ENCODE data around the gene YIPF5. TPM values are rescaled to one million over a fixed set of nuclear protein-coding genes. Genes with fewer than 3 reads are reported as not detected.
A peak's percentile ranks its signal among the peaks of the same experiment; 100 is the strongest.

YIPF5 gene
- total RNA-seq, 6 donors from 2014 or later, result 9.4 to 45.2 (median 30.9) TPM

DNA sequence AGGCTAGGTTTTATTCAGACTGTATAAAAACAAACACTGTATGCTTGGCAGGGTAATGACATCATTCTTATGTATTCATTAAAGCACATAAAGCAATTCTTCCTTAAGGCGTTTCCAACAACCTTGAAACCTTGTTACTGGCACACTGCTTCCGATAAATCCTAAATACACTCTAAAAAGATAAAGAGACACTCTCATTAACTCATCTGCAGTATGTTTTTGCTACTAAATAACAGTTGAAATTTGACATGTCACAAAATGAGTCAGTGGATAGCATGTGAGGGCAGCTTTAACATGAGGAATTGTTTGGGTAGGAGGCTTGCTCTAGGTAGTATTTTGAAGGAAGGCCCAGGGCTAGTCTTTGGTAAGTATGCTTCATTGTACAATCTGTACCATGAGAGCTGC lies 13.7 kb downstream of the YIPF5 start:
- ATAC-seq (ENCODE audit: low FRiP score in 2 of 2) (no peak), DNase-seq (no peak)
- Histone ChIP-seq H3K4me1 (no peaks in the 10 kb centered on the region), H3K4me3 (no peak overlapping the region), H3K27ac (no peak overlapping the region), H3K36me3 (peaks cover 6 to 26% (median 21%) of the 10 kb centered on the region in 4 donors), H3K9me3 (no peaks in the 10 kb centered on the region), H3K27me3 (no peaks in the 10 kb centered on the region)
- no peak for TF ChIP-seq POLR2A (IDR thresholded peaks at IDR 0.05)
- no peak for TF ChIP-seq POLR2AphosphoS5 (IDR thresholded peaks at IDR 0.05)
- TF ChIP-seq, protein P1, sequence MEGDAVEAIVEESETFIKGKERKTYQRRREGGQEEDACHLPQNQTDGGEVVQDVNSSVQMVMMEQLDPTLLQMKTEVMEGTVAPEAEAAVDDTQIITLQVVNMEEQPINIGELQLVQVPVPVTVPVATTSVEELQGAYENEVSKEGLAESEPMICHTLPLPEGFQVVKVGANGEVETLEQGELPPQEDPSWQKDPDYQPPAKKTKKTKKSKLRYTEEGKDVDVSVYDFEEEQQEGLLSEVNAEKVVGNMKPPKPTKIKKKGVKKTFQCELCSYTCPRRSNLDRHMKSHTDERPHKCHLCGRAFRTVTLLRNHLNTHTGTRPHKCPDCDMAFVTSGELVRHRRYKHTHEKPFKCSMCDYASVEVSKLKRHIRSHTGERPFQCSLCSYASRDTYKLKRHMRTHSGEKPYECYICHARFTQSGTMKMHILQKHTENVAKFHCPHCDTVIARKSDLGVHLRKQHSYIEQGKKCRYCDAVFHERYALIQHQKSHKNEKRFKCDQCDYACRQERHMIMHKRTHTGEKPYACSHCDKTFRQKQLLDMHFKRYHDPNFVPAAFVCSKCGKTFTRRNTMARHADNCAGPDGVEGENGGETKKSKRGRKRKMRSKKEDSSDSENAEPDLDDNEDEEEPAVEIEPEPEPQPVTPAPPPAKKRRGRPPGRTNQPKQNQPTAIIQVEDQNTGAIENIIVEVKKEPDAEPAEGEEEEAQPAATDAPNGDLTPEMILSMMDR (IDR thresholded peaks at IDR 0.05), result no peak
- no peak for TF ChIP-seq EP300 (IDR thresholded peaks at IDR 0.05)
- WGBS, 2 donors, result 79 to 89% methylated on average over 2 of the region's 2 CpGs

DNA sequence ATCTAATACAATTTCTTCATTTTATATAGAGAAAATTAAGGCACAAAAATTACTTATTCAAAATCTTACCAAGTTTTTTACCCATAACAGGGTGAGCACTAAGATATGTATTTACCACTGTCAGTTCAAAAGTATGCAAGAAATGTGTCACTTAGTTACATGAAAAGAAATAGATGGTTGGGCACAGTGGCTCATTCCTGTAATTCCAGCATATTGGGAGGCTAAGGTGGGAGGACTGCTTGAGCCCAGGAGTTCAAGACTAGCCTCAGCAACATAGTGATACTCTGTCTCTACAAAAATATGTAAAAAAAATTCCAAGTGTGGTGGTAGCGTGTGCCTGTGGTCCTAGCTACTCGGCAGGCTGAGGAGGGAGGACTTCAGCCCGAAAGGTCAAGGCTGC lies 19.4 kb downstream of the YIPF5 start:
- Histone ChIP-seq H3K27me3 (no peaks in the 10 kb centered on the region), H3K9me3 (no peaks in the 10 kb centered on the region), H3K4me1 (no peaks in the 10 kb centered on the region), H3K36me3 (no peaks in the 10 kb centered on the region), H3K27ac (no peak overlapping the region), H3K4me3 (no peak overlapping the region)
- no peak for ATAC-seq (ENCODE audit: low FRiP score in 2 of 2)
- WGBS, 2 donors, result 91 to 92% methylated on average over 3 of the region's 3 CpGs
- TF ChIP-seq EP300 (IDR thresholded peaks at IDR 0.05) (no peak), POLR2A (IDR thresholded peaks at IDR 0.05) (no peak), POLR2AphosphoS5 (IDR thresholded peaks at IDR 0.05) (no peak)
- TF ChIP-seq, protein P1 (IDR thresholded peaks at IDR 0.05), result no peak
- no peak for DNase-seq

DNA sequence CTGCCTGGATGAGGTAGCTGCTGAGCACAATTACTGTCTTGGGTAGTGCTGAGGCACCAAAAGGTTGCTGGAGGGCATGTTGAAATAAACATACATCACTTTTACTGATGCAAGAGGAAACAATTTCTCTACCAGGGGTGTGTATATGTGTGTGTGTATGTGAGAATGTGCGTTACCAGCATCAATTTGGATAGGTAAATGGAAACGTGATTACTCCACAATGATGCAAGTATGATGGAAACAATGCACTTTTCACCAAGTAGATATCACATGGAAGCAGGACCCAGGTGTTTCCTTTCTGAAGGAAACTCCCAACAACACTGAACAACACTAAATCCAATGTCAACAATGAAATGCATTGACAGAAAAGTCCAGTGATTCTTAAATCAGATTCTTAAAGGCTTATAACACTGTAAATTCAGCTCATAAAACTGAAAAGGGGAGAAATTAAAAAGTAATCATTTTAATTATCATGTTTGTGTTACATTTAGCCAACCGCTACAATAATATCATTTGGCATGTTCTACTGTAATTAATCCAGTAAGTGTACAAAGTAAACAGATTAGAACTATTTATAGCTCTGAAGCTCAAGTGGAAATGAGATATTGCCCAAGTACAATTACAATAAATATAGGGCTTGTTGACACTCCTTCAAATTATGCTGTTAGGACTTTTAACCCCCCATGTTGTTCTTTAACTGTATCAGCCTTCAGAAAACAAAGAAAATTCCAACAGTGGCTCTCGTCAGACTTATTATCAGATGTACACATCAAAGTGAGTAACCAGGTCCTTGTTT lies 25.3 kb downstream of the YIPF5 start:
- Histone ChIP-seq H3K27ac (peak overlapping the region in 1 of 4 donors; percentile 34), H3K4me1 (peaks cover 3 to 12% (median 8%) of the 10 kb centered on the region in 4 donors), H3K4me3 (no peak overlapping the region), H3K27me3 (no peaks in the 10 kb centered on the region), H3K36me3 (no peaks in the 10 kb centered on the region), H3K9me3 (no peaks in the 10 kb centered on the region)
- TF ChIP-seq POLR2A (IDR thresholded peaks at IDR 0.05) (no peak), POLR2AphosphoS5 (IDR thresholded peaks at IDR 0.05) (no peak), EP300 (IDR thresholded peaks at IDR 0.05) (no peak)
- TF ChIP-seq, protein P1 (IDR thresholded peaks at IDR 0.05), result no peak
- WGBS, 2 donors, result 33 to 50% methylated on average over 4 of the region's 4 CpGs
- no peak for ATAC-seq (ENCODE audit: low FRiP score in 2 of 2)
- DNase-seq, result no peak

DNA sequence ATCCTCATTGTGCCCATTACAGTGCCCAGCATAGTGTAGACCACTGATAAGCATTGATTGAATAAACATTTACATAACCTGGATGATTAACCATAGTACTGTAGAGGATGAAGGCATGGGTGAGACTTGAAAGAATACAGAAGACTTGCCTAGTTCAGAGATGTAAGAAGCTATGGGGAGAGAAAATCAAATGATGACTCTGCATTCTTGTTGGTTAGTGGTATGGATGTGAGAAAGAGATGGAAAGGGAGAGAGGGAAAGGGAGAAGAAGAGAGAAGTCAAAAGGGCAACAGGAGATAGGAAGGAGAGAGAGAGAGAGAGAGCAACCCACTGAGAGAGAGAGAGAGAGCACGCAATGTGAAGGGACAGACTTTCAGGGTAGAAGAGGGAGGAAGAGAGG lies 26.8 kb downstream of the YIPF5 start:
- no peaks in the 10 kb centered on the region for H3K9me3 ChIP-seq
- WGBS, 2 donors, result 98 to 100% methylated on average over 1 of the region's 1 CpG
- TF ChIP-seq, protein P1 (IDR thresholded peaks at IDR 0.05), result no peak
- TF ChIP-seq POLR2AphosphoS5 (IDR thresholded peaks at IDR 0.05), result no peak
- TF ChIP-seq POLR2A (IDR thresholded peaks at IDR 0.05), result no peak
- TF ChIP-seq EP300 (IDR thresholded peaks at IDR 0.05), result no peak
- ATAC-seq (ENCODE audit: low FRiP score in 2 of 2) (no peak), DNase-seq (no peak)
- H3K4me3 ChIP-seq, result no peak overlapping the region
- no peaks in the 10 kb centered on the region for H3K27me3 ChIP-seq
- H3K4me1 ChIP-seq, result peaks cover 3 to 12% (median 8%) of the 10 kb centered on the region in 4 donors
- H3K27ac ChIP-seq, result no peak overlapping the region
- H3K36me3 ChIP-seq, result no peaks in the 10 kb centered on the region

DNA sequence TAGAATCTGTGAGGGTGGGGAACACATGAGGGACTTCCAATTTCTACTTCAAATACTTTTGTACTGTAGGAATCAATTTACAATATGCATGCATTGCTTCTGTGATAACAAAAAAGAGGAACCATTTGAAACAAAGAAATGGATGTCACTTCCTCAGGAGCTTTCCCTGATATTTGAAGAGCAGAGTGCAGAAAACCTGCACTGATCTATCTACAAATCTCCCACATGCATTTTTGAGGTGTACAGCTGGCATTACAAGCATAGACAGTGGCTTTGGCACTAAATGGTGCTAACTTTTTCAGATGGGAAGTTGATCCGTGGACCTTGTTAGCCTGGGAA lies 27.7 kb downstream of the YIPF5 start:
- 50 to 86% methylated on average over 1 of the region's 1 CpG for WGBS, 2 donors
- ATAC-seq (ENCODE audit: low FRiP score in 2 of 2) (no peak), DNase-seq (no peak)
- Histone ChIP-seq H3K27ac (no peak overlapping the region), H3K4me3 (no peak overlapping the region), H3K4me1 (peaks cover 3 to 12% (median 8%) of the 10 kb centered on the region in 4 donors), H3K27me3 (no peaks in the 10 kb centered on the region), H3K36me3 (no peaks in the 10 kb centered on the region), H3K9me3 (no peaks in the 10 kb centered on the region)
- TF ChIP-seq, protein P1 (IDR thresholded peaks at IDR 0.05), result no peak
- TF ChIP-seq EP300 (IDR thresholded peaks at IDR 0.05) (no peak), POLR2AphosphoS5 (IDR thresholded peaks at IDR 0.05) (no peak), POLR2A (IDR thresholded peaks at IDR 0.05) (no peak)

Measured in upper lobe of left lung (tissue), 6 donors.